Pancreas (tissue), 10 donors: Measurements from ENCODE around the gene TTC39C. TPM values are rescaled to one million over a fixed set of nuclear protein-coding genes. Genes with fewer than 3 reads are reported as not detected.
A peak's percentile ranks its signal among the peaks of the same experiment; 100 is the strongest.

ENCODE experiments used
- ATAC-seq, 4 donors: fragments of 200-7000 bp; cut with Tn5 transposase; one replicate each; pipeline versions ENCODE4 v1.8.0 to v1.9.1; 2020; ENCODE audit warnings: mild to moderate bottlenecking in 4 of 4, moderate library complexity in 4 of 4
- DNase-seq, 6 donors: peaks; one replicate each; pipeline ENCODE4 v3.0.0-alpha.2; 2020
- FAIRE-seq: peaks from 2 replicates; lab custom pipeline; 2012; peaks lifted over from hg19 to GRCh38; lab: Jason Lieb, UNC
- H3K27ac ChIP-seq, 4 donors: fragments of 200-600 bp; sonication (generic); 1 replicate in 3 of 4; 2 replicates in 1 of 4; pipeline versions ENCODE4 v1.5.0 to v1.8.0; 2020
- H3K27me3 ChIP-seq, 4 donors: fragments of 200-600 bp; one replicate each; pipeline ENCODE4 v1.8.0; 2021
- H3K36me3 ChIP-seq, 3 donors: fragments of 200-600 bp; sonication (generic) in 1 of 3; one replicate each; pipeline versions ENCODE4 v1.5.0 to v1.8.0; 2020 to 2021
- H3K4me1 ChIP-seq, 3 donors: fragments of 200-600 bp; one replicate each; pipeline ENCODE4 v1.8.0; 2021
- H3K4me3 ChIP-seq, 4 donors: fragments of 200-600 bp; sonication (generic) in 2 of 4; one replicate each; pipeline versions ENCODE4 v1.5.0 to v1.8.0; 2020 to 2021
- H3K9me3 ChIP-seq, 4 donors: fragments of 200-600 bp; one replicate each; pipeline ENCODE4 v1.8.0; 2021
- WGBS, 2 donors: extraction: QIAGEN DNeasy Blood & Tissue Kit; methylation state at CpG; one replicate each; pipeline ENCODE4 v1.1.7; 2013; 5-methylcytosine and 5-hydroxymethylcytosine counted together
- intact Hi-C, 3 donors: fragments of 100-400 bp; cut with DNase I; formaldehyde crosslinking; loops; one replicate each; pipeline versions ENCODE4 v1.11.1 to v1.14.2; 2022
- polyA plus RNA-seq, 2 donors: library from polyadenylated mRNA; stranded (reverse); fragments of 200-250 nt; gene quantifications; one replicate each; pipeline ENCODE4 v1.2.3, GENCODE V29; 2013
- total RNA-seq, 6 donors: library from RNA; stranded (reverse); fragmentation: NEBNext Ultra II Directional in 4 of 6; extraction: Animal tissue kit (Norgen Biotek cat#: 25700) in 4 of 6; gene quantifications; one replicate each; pipeline versions ENCODE4 v1.2.1 to v1.2.4, GENCODE V29; 2021 to 2023
- TF ChIP-seq, protein P1 (sequence below), 4 donors: fragments of 200-600 bp; sonication (generic) in 3 of 4; IDR thresholded peaks; one replicate each; pipeline versions ENCODE4 v1.5.0 to v1.8.0; 2021; ENCODE audit warnings: antibody characterized with exemption in 4 of 4
- donor health status: healthy with polysubstance abuse.
- donor health status: DM: no; HTN: no; CAD: no; lungs with moderate emphysema.
- donor health status: DM: no; HTN: no; CAD: no.
- donor health status: control.
- donor health status: control.
- donor health status: Bipolar disorder and iron deficiency.
- donor health status: DM: yes; HTN: yes; CAD: no.
- donor health status: DM: no; HTN: no; CAD: no.
- donor health status: DM: no; HTN: no; CAD: no.
- donor health status: DM: yes; HTN: yes; CAD: no.

TTC39C gene
- total RNA-seq, result 10 to 100 TPM; 10.1 to 18.2 (median 12.2) TPM
- polyA plus RNA-seq, result 10 to 100 TPM; 20.0 to 27.1 TPM

DNA sequence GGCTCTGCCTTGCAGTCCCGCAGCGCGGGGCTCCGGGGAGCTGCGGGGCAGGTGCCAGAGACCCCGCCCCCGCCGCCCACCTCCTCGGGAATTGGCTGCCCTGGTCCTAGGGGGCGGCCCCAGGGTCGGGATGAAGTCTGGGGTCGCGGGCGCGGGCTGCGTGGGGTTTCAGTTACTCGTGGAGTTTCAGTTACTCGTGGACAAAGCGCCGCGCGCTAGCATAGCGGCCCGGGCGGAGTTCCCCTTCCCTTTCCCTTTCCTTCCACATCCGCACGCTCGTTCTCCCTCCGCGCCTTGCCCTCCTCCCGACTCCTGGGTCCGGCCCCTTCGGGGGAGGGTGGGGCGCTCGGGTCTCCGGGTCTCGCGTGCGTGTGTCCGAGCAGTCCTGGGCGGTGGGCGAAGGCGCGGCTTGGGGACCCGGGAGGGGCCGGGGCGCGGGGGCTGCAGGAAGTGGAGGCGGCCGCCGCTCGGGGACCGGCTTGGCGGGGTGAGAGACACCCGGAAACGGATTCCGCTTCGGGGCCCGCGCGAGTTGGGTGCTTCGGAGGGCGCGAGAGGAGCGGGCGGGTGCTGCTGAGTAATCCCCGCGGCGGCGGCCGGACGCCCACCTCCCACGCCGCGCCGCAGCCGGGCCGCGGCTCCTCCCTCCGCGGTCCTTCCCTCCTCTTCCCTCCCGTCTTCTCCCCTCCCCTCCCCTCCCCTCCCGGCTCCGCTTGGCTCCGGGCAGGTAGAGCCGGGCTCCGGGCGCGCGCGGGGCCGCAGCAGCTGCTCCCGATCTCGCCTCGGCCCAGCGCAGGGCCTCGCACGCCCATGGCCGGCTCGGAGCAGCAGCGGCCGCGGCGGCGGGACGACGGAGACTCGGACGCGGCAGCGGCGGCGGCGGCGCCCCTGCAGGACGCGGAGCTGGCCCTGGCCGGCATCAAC is at the start of gene TTC39C:
Gene TTC39C (plus strand): TSS at position 693 of the 924 bp plus-strand sequence. CDS start 118 bp downstream, at position 811.
- TF ChIP-seq, protein P1, sequence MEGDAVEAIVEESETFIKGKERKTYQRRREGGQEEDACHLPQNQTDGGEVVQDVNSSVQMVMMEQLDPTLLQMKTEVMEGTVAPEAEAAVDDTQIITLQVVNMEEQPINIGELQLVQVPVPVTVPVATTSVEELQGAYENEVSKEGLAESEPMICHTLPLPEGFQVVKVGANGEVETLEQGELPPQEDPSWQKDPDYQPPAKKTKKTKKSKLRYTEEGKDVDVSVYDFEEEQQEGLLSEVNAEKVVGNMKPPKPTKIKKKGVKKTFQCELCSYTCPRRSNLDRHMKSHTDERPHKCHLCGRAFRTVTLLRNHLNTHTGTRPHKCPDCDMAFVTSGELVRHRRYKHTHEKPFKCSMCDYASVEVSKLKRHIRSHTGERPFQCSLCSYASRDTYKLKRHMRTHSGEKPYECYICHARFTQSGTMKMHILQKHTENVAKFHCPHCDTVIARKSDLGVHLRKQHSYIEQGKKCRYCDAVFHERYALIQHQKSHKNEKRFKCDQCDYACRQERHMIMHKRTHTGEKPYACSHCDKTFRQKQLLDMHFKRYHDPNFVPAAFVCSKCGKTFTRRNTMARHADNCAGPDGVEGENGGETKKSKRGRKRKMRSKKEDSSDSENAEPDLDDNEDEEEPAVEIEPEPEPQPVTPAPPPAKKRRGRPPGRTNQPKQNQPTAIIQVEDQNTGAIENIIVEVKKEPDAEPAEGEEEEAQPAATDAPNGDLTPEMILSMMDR (IDR thresholded peaks at IDR 0.05), result no peak
- ATAC-seq (peak; percentile 78 to 89 (median 82)), FAIRE-seq (no peak), DNase-seq (peak; percentile 71 to 86 (median 80))
- H3K9me3 ChIP-seq, result no peaks in the 10 kb centered on the region
- H3K4me3 ChIP-seq, result peak within 1 kb of the TSS; percentile 79 to 96 (median 86)
- WGBS, 2 donors, result 1% methylated on average over 40 to 118 of the region's 118 CpGs
- no peaks in the 10 kb centered on the region for H3K36me3 ChIP-seq
- peaks cover 8 to 14% (median 12%) of the 10 kb centered on the region in 3 donors for H3K4me1 ChIP-seq
- peak within 1 kb of the TSS; percentile 60 to 83 (median 74) for H3K27ac ChIP-seq
- intact Hi-C loops, result no loop called here
- H3K27me3 ChIP-seq, result no peaks in the 10 kb centered on the region

DNA sequence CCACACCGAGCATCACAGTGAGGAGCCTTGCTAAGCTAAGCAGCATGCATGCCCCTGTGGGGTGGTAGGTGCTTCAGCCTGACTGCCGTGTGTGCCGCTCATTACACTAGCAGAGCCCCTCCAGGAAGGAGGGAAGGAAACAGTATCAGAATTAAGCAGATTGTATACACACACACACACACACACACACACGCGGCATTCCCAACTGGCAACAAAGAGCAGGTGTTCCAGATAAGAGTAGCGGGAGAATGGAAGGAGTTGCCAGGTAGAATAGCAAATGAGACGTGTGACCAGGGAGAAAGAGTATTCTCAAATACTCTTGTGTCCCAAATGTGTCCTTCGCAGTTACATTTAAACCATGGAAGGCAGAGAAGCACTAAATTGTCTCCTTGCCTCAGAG is 47.6 kb upstream of the TTC39C start:
- ATAC-seq, result peak in 3 of 4 donors; percentile 36 to 63 (median 57)
- TF ChIP-seq, protein P1 (IDR thresholded peaks at IDR 0.05), result no peak
- Histone ChIP-seq H3K4me1 (peaks cover 8 to 19% (median 13%) of the 10 kb centered on the region in 3 donors), H3K9me3 (no peaks in the 10 kb centered on the region), H3K27me3 (no peaks in the 10 kb centered on the region), H3K36me3 (no peaks in the 10 kb centered on the region), H3K27ac (no peak overlapping the region), H3K4me3 (no peak overlapping the region)
- FAIRE-seq, result no peak
- DNase-seq, result peak in 1 of 6 donors; percentile 26
- 32 to 37% methylated on average over 8 of the region's 8 CpGs for WGBS, 2 donors
- intact Hi-C loops, result no loop called here

DNA sequence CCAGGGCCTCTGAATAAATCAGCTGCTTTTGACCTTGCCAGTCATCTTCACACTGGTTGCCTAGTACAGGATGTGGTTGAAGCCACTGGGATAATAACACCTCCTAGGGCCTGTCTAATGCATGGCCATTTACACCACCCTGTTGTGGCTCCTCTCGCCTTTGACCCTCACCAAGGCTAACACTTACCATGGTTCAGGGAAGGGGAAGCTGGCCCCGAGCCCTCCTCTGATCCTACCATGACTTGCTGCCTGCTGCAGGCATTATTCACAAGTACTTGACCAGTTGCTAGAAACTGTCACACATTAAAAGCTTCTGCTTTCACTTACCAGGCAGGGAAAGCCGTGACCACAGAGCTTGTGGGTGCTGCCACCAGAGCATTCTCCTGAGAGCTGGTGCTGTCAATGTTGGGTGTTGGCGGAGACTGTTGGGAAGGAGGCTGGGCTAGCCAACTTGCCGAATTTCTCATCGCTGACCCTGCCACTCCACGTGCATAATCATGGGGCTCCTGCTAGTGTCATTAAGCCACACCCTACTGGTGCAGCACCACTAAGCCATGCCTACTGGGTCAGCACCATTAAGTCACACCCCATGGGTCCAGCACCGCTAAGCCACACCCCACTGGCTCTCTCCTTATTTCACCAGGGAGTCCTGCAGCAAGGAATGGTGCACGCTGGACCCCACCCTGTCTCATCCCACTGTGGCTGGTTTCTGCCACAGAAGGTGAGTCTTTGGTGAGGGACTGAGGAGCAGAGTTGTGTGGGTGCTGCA is 47.0 kb upstream of the TTC39C start:
- TF ChIP-seq, protein P1 (IDR thresholded peaks at IDR 0.05), result no peak
- Histone ChIP-seq H3K4me1 (peaks cover 8 to 19% (median 13%) of the 10 kb centered on the region in 3 donors), H3K4me3 (no peak overlapping the region), H3K9me3 (no peaks in the 10 kb centered on the region), H3K36me3 (no peaks in the 10 kb centered on the region), H3K27ac (no peak overlapping the region), H3K27me3 (no peaks in the 10 kb centered on the region)
- intact Hi-C loops, result no loop called here
- WGBS, 2 donors, result 86 to 89% methylated on average over 9 of the region's 9 CpGs
- FAIRE-seq, result no peak
- ATAC-seq, result peak in 3 of 4 donors; percentile 13 to 18 (median 15)
- DNase-seq, result no peak

DNA sequence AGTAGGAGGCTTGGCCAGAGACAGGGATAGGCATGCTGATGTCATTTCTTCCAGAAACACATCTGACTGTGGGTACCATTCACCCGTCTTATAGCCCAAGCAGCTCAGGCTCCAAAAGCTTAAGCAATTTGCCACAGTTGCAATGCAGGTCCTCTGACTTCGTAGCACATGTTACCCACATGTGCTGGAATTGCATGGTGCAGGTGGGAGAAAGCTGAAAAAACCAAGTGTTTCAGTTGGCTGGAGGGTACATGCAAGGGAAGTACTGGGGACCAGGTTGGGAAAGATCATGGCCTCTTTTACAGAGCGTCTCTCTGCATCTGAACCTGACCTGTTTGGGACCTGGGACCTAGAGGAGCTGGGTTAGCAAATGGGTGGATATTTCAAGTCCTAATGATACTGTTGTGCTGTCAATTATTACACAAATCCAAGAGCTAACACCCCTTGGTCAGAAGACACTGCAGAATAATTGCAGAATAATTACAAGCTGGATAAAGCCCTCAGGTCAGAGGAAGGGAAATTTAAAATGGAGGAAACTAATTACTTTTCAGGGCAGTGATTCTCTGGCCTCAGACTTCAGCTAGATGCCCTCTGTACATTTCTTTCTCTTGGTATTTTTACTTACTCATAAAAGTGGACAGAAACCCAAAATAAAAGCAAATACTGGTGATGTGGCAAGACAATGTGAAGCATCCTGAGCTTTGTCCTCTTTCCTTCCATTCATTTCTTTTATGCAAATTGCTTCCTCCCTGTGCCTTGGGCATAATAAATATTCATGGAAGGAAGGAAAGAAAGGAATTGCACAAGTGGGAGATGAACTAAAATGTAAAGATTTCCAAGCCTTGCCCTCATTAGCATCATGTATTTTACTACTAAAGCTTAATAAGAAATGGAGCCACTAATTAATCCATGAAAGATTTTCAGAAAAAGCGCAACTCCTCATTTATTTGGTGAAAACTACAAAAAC is 45.6 kb upstream of the TTC39C start:
- TF ChIP-seq, protein P1 (IDR thresholded peaks at IDR 0.05), result no peak
- 92 to 94% methylated on average over 4 of the region's 4 CpGs for WGBS, 2 donors
- Histone ChIP-seq H3K27ac (no peak overlapping the region), H3K4me1 (peaks cover 8 to 19% (median 13%) of the 10 kb centered on the region in 3 donors), H3K4me3 (no peak overlapping the region), H3K9me3 (no peaks in the 10 kb centered on the region), H3K27me3 (no peaks in the 10 kb centered on the region), H3K36me3 (no peaks in the 10 kb centered on the region)
- ATAC-seq, result no peak
- no peak for FAIRE-seq
- intact Hi-C loops, result no loop called here
- no peak for DNase-seq
